ENCODE results near the gene BLVRA.
"Not testable (repeated sequence)": the region's sequence is repeated elsewhere in the genome, so short reads cannot be mapped to it uniquely, and the experiment has no call there.

The BLVRA gene

GRCh38 chr7:43781726-43782607, 23.5 kb downstream of the BLVRA start:
- DNase-seq (ENCODE audit: low read depth): peak; percentile 43
- TF ChIP-seq, protein P1, sequence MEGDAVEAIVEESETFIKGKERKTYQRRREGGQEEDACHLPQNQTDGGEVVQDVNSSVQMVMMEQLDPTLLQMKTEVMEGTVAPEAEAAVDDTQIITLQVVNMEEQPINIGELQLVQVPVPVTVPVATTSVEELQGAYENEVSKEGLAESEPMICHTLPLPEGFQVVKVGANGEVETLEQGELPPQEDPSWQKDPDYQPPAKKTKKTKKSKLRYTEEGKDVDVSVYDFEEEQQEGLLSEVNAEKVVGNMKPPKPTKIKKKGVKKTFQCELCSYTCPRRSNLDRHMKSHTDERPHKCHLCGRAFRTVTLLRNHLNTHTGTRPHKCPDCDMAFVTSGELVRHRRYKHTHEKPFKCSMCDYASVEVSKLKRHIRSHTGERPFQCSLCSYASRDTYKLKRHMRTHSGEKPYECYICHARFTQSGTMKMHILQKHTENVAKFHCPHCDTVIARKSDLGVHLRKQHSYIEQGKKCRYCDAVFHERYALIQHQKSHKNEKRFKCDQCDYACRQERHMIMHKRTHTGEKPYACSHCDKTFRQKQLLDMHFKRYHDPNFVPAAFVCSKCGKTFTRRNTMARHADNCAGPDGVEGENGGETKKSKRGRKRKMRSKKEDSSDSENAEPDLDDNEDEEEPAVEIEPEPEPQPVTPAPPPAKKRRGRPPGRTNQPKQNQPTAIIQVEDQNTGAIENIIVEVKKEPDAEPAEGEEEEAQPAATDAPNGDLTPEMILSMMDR (IDR thresholded peaks at IDR 0.05; ENCODE audit: control insufficient read depth, insufficient read depth, low read depth, low read length, missing control alignments): no peak
- no peak overlapping the region for H3K4me3 ChIP-seq (ENCODE audit: control insufficient read depth, low read depth, low read length)

GRCh38 chr7:43782768-43783555, 24.5 kb downstream of the BLVRA start:
- no peak for DNase-seq (ENCODE audit: low read depth)
- TF ChIP-seq, protein P1 (IDR thresholded peaks at IDR 0.05; ENCODE audit: control insufficient read depth, insufficient read depth, low read depth, low read length, missing control alignments): no peak
- no peak overlapping the region for H3K4me3 ChIP-seq (ENCODE audit: control insufficient read depth, low read depth, low read length)

- no peak overlapping the region for H3K4me3 ChIP-seq (ENCODE audit: control insufficient read depth, low read depth, low read length)
- TF ChIP-seq, protein P1 (IDR thresholded peaks at IDR 0.05; ENCODE audit: control insufficient read depth, insufficient read depth, low read depth, low read length, missing control alignments): no peak
- no peak for DNase-seq (ENCODE audit: low read depth)
Observed at GRCh38 chr7:43784030-43784584, 25.6 kb downstream of the BLVRA start.

DNA sequence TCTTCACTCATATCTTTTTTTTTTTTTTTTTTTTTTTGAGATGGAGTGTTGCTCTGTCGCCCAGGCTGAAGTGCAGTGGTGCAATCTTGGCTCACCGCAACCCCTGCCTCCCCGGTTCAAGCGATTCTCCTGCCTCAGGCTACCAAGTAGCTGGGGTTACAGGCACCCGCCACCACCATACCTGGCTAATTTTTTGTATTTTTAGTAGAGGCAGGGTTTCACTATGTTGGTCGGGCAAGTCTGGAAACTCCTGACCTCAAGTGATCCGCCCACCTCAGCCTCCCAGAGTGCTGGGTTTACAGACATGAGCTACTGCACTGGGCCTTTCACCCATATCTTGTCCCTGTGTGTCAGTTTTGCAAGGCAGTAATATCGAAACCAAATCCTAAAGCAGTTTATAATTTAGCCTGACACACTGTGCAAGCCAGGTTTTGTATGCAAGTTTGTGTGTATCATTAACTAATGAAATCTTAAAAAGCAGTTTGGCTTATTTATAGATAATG, 26.2 kb downstream of the BLVRA start:
- DNase-seq (ENCODE audit: low read depth); H3K4me3 ChIP-seq (ENCODE audit: control insufficient read depth, low read depth, low read length): not testable (repeated sequence)

DNA sequence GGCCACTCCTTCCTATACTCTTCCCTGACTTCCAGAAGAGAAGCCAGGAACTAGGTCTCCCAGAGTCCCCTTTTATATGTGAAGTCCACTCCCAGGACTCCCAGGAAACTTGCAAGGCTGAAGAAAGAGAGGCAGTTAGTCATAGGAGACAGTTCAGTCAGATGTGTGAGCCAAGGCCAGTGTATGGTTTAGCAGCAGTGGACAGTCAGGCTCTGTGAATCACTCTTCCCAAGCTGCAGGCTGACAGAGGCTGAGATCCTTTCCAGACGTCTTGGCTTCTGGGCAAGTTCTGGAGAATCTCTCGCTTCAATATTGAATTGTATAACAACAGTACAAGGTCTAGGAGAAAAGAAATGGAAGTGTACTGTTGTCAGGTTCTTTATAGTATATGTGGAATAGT, 26.9 kb downstream of the BLVRA start:
- TF ChIP-seq, protein P1 (IDR thresholded peaks at IDR 0.05; ENCODE audit: control insufficient read depth, insufficient read depth, low read depth, low read length, missing control alignments): no peak
- no peak overlapping the region for H3K4me3 ChIP-seq (ENCODE audit: control insufficient read depth, low read depth, low read length)
- peak; percentile 84 for DNase-seq (ENCODE audit: low read depth)

DNA sequence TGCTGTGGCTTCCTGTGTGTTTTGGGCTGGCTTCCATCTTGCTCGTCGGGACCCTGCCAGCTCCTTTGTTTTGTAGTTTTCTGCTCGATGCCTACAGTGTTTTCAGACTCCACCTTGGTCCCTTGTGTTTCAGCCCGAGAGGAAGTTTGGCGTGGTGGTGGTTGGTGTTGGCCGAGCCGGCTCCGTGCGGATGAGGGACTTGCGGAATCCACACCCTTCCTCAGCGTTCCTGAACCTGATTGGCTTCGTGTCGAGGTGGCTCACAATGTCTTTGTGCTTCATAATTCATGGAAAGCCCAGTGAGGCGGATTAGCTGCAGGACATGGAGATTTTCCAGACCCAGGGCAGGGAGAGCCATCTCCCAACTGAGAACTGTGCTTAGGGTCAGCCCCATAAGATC, 29.3 kb downstream of the BLVRA start:
- no peak overlapping the region for H3K4me3 ChIP-seq (ENCODE audit: control insufficient read depth, low read depth, low read length)
- TF ChIP-seq, protein P1 (IDR thresholded peaks at IDR 0.05; ENCODE audit: control insufficient read depth, insufficient read depth, low read depth, low read length, missing control alignments): no peak
- DNase-seq (ENCODE audit: low read depth): no peak

Measured in AG09309 (cell line).